GM23248 (cell line): ENCODE data around the gene DRAM1.

Experiments used
- EZH2 ChIP-seq: fragments of 200-600 bp; sonication (generic); IDR thresholded peaks from 2 replicates; pipeline ENCODE4 v1.6.1; 2018; ENCODE audit warnings: antibody characterized with exemption, mild to moderate bottlenecking; ENCODE audit not compliant: insufficient read depth, poor library complexity, severe bottlenecking
- EZH2phosphoT487 ChIP-seq: fragments of 200-600 bp; sonication (generic); IDR thresholded peaks from 2 replicates; pipeline ENCODE4 v1.6.1; 2018; ENCODE audit warnings: antibody characterized with exemption, moderate library complexity, mild to moderate bottlenecking, low read depth; ENCODE audit not compliant: insufficient read depth

- TF ChIP-seq EZH2phosphoT487 (no peak), EZH2 (no peak)
These were observed 68.2 kb downstream of the DRAM1 start for GRCh38 chr12:101945369-101946232.
